ENCODE data around the gene EIF4E1B.
"Not testable (repeated sequence)": the region's sequence is repeated elsewhere in the genome, so short reads cannot be mapped to it uniquely, and the experiment has no call there.

The EIF4E1B gene

GRCh38 chr5:176629853-176630680 lies at the start of gene EIF4E1B, which contains the start of gene SNCB:
Gene EIF4E1B (plus strand): TSS chr5:176630675. CDS start chr5:176642788, 12,113 bp downstream.
Gene SNCB (minus strand): TSS chr5:176630534. CDS start chr5:176629654, 880 bp downstream.
- no peak for DNase-seq (ENCODE audit: low spot score)

GRCh38 chr5:176581361-176581760 lies 49.1 kb upstream of the EIF4E1B start:
- DNase-seq (ENCODE audit: low spot score): no peak

GRCh38 chr5:176583076-176583475 lies 47.4 kb upstream of the EIF4E1B start:
- no peak for DNase-seq (ENCODE audit: low spot score)

- DNase-seq (ENCODE audit: low spot score): no peak
Observed at GRCh38 chr5:176587398-176587797, 43.1 kb upstream of the EIF4E1B start.

- no peak for DNase-seq (ENCODE audit: low spot score)
Observed at GRCh38 chr5:176588297-176588696, 42.2 kb upstream of the EIF4E1B start.

GRCh38 chr5:176589039-176589769 lies 41.3 kb upstream of the EIF4E1B start:
- no peak for DNase-seq (ENCODE audit: low spot score)

GRCh38 chr5:176590035-176590717 lies 40.3 kb upstream of the EIF4E1B start:
- DNase-seq (ENCODE audit: low spot score): no peak

- not testable (repeated sequence) for DNase-seq (ENCODE audit: low spot score)
Observed at GRCh38 chr5:176591667-176592066, 38.8 kb upstream of the EIF4E1B start.

- DNase-seq (ENCODE audit: low spot score): no peak
Observed at GRCh38 chr5:176592573-176592972, 37.9 kb upstream of the EIF4E1B start.

GRCh38 chr5:176593273-176593869 lies 37.1 kb upstream of the EIF4E1B start:
- DNase-seq (ENCODE audit: low spot score): no peak

GRCh38 chr5:176594554-176594953 lies 35.9 kb upstream of the EIF4E1B start:
- DNase-seq (ENCODE audit: low spot score): no peak

GRCh38 chr5:176595386-176595943 lies 35.0 kb upstream of the EIF4E1B start:
- no peak for DNase-seq (ENCODE audit: low spot score)

- no peak for DNase-seq (ENCODE audit: low spot score)
Observed at GRCh38 chr5:176596069-176596644, 34.3 kb upstream of the EIF4E1B start.

GRCh38 chr5:176596689-176597416 lies 33.6 kb upstream of the EIF4E1B start:
- DNase-seq (ENCODE audit: low spot score): peak; percentile 24

GRCh38 chr5:176597417-176598389 lies 32.8 kb upstream of the EIF4E1B start:
- DNase-seq (ENCODE audit: low spot score): no peak

- DNase-seq (ENCODE audit: low spot score): not testable (repeated sequence)
Observed at GRCh38 chr5:176599749-176600430, 30.6 kb upstream of the EIF4E1B start.

- no peak for DNase-seq (ENCODE audit: low spot score)
Observed at GRCh38 chr5:176601901-176602482, 28.5 kb upstream of the EIF4E1B start.

GRCh38 chr5:176603091-176603490 lies 27.4 kb upstream of the EIF4E1B start:
- DNase-seq (ENCODE audit: low spot score): no peak
